ENCODE results near the gene GAS2L2. TPM values are rescaled to one million over a fixed set of nuclear protein-coding genes. Genes with fewer than 3 reads are reported as not detected.

Gene GAS2L2
- total RNA-seq, 2 donors from 2014 or later: not detected

- no peaks in the 10 kb centered on the region for H3K4me1 ChIP-seq (replicated peaks)
- H3K9me3 ChIP-seq: no peaks in the 10 kb centered on the region
- H3K27ac ChIP-seq: no peak overlapping the region
Observed at GRCh38 chr17:35791681-35792350, 38.8 kb upstream of the GAS2L2 start.

GRCh38 chr17:35790841-35791240, 37.8 kb upstream of the GAS2L2 start:
- no peak for DNase-seq (ENCODE audit: low spot score)

More at GRCh38 chr17:35791681-35792350, 38.8 kb upstream of the GAS2L2 start:
- intact Hi-C loops (cut with DNase I): no loop called here
- Histone ChIP-seq H3K36me3 (no peaks in the 10 kb centered on the region), H3K4me3 (no peak overlapping the region), H3K27me3 (replicated peaks; ENCODE audit: insufficient read depth) (no peaks in the 10 kb centered on the region)
- WGBS: 56% methylated on average over 9 of the region's 9 CpGs
- TF ChIP-seq CTCF (IDR thresholded peaks at IDR 0.05) (no peak), POLR2A (IDR thresholded peaks at IDR 0.05) (no peak)
- no peak for DNase-seq (ENCODE audit: low spot score)

GRCh38 chr17:35788477-35789368, 35.7 kb upstream of the GAS2L2 start:
- 43% methylated on average over 2 of the region's 2 CpGs for WGBS
- Histone ChIP-seq H3K36me3 (no peaks in the 10 kb centered on the region), H3K27ac (no peak overlapping the region), H3K9me3 (no peaks in the 10 kb centered on the region), H3K27me3 (replicated peaks; ENCODE audit: insufficient read depth) (no peaks in the 10 kb centered on the region), H3K4me1 (replicated peaks) (peaks cover 3% of the 10 kb centered on the region), H3K4me3 (no peak overlapping the region)
- no peak for DNase-seq (ENCODE audit: low spot score)
- no peak for TF ChIP-seq POLR2A (IDR thresholded peaks at IDR 0.05)
- TF ChIP-seq CTCF (IDR thresholded peaks at IDR 0.05): no peak
- no peak for TF ChIP-seq POLR2AphosphoS5 (IDR thresholded peaks at IDR 0.05)
- intact Hi-C loops (cut with DNase I): no loop called here

More at GRCh38 chr17:35790841-35791240, 37.8 kb upstream of the GAS2L2 start:
- H3K9me3 ChIP-seq: no peaks in the 10 kb centered on the region
- H3K27me3 ChIP-seq (replicated peaks; ENCODE audit: insufficient read depth): no peaks in the 10 kb centered on the region
- whole genome bisulfite sequencing: 93% methylated on average over 3 of the region's 3 CpGs
- H3K4me1 ChIP-seq (replicated peaks): no peaks in the 10 kb centered on the region
- no peak overlapping the region for H3K4me3 ChIP-seq
- no peak overlapping the region for H3K27ac ChIP-seq
- intact Hi-C loops (cut with DNase I): no loop called here
- no peaks in the 10 kb centered on the region for H3K36me3 ChIP-seq
- TF ChIP-seq CTCF (IDR thresholded peaks at IDR 0.05) (no peak), POLR2A (IDR thresholded peaks at IDR 0.05) (no peak), POLR2AphosphoS5 (IDR thresholded peaks at IDR 0.05) (no peak)

GRCh38 chr17:35786941-35787432, 33.9 kb upstream of the GAS2L2 start:
- intact Hi-C loops (cut with DNase I): no loop called here
- WGBS: 9% methylated on average over 3 of the region's 3 CpGs
- DNase-seq (ENCODE audit: low spot score): no peak
- no peaks in the 10 kb centered on the region for H3K27me3 ChIP-seq (replicated peaks; ENCODE audit: insufficient read depth)
- no peaks in the 10 kb centered on the region for H3K9me3 ChIP-seq
- H3K36me3 ChIP-seq: no peaks in the 10 kb centered on the region
- H3K27ac ChIP-seq: peak overlapping the region in 1 of 2 donors; percentile 38
- peaks cover 10% of the 10 kb centered on the region for H3K4me1 ChIP-seq (replicated peaks)
- no peak overlapping the region for H3K4me3 ChIP-seq
- TF ChIP-seq POLR2AphosphoS5 (IDR thresholded peaks at IDR 0.05): no peak
- TF ChIP-seq CTCF (IDR thresholded peaks at IDR 0.05): no peak
- no peak for TF ChIP-seq POLR2A (IDR thresholded peaks at IDR 0.05)

Data from prostate gland (tissue), 2 donors.